NCI-H128 (cell line): ENCODE results near the gene HHIPL1.

Experiments used
- DNase-seq: peaks from one replicate; lab custom pipeline; 2025; ENCODE audit not compliant: unreplicated experiment; lab: John Stamatoyannopoulos, UW

HHIPL1 gene

DNA sequence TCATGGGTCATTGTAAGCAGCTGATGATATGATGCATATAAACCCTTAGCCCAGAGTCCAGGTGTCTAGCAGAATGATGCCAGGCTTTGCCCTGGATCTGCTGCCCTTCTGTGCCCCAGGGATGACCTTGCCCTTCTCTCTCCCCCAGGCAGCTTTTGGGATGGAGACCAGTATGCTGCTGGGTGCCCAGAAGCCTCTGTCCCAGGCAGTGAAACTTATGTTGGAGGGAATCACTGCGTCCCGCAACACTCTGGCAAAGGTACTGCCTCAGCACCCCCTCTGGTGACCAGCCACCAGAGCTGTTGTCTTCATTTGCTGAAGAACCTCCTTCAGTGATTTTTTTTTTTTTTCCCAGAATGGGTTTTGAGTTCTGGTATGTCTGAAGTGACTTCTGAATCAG, 62.5 kb downstream of the HHIPL1 start:
- no peak for DNase-seq

DNA sequence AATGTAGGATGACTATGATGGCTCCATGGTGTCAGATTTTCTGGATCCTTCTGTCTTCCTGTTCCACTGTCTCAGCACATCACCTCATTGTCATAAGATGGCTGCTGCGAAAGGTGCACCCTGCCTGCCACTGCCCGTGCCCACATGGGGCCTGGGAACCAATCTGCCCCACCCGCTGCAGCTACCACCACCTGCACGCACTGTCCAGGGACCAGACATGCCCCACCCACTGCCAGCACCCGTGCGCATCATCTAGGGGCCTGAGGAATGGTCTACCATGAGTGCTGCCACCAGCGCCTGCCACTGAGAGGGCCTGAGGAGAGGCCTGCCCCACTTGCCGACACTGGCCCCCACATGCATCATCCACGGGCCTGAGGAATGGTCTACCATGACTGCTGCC, 63.0 kb downstream of the HHIPL1 start:
- no peak for DNase-seq

DNA sequence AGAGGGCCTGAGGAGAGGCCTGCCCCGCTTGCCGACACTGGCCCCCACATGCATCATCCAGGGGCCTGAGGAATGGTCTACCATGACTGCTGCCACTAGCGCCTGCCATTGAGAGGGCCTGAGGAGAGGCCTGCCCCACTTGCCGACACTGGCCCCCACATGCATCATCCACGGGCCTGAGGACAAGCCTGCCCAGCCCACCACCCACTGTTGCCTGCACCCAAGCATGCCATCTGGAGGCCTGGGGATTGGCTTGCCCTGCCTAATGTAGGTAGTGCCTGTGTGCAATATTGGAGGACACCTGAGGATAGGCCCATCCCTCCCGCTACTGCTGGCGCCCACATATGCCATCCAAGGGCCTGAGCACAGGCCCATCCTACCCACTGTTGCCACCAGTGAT, 63.5 kb downstream of the HHIPL1 start:
- DNase-seq = no peak

DNA sequence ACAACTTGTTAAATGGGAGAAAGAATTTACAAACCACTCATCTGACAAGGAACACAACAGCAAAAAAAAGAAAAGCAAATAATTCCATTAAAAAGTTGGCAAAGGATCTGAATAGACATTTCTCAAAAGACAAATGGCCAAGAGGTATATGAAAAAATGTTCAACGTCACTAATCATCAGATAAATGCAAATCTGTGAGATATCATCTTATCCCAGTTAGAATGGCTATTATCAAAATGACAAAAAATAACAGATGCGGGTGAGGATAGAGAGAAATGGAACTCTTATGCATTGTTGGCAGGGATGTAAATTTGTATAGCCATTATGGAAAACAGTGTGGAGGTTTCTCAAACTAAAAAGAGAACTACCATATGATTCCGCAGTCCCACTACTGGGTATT, 69.0 kb downstream of the HHIPL1 start:
- DNase-seq = no peak

DNA sequence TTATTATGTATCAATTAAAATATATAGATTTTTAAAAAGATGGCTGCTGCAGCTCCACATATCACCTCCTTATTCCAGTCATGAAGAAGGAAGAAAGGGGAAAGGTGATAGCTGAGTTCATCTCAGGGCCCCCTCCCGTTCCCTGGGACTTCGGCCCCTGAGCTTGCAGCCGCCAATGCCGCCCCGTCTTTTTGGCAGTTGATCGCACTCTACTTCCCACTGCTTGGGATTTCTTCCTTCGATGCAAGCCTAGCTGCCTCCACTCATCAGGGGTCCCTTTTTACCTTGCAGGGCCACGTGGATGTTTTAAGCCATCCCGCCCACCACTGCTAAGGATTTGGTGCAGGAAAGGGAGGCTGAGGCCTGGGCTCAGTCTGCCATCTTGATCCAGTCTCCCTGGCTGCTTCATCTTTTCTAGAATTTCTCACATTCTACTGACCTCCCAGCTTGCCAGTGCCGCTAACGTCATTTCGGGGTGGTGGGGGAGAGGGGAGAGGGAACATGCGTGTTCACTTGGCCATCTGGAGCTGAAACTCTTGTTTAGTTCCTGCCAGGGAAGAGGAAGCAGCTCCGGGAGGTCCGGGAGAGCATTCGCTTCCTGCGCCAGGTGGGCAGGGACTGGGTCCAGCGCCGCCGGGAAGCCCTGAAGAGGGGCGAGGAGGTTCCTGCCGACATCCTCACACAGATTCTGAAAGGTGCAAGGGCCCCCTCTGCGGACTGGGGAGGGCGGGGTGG, 70.5 kb downstream of the HHIPL1 start:
- no peak for DNase-seq

DNA sequence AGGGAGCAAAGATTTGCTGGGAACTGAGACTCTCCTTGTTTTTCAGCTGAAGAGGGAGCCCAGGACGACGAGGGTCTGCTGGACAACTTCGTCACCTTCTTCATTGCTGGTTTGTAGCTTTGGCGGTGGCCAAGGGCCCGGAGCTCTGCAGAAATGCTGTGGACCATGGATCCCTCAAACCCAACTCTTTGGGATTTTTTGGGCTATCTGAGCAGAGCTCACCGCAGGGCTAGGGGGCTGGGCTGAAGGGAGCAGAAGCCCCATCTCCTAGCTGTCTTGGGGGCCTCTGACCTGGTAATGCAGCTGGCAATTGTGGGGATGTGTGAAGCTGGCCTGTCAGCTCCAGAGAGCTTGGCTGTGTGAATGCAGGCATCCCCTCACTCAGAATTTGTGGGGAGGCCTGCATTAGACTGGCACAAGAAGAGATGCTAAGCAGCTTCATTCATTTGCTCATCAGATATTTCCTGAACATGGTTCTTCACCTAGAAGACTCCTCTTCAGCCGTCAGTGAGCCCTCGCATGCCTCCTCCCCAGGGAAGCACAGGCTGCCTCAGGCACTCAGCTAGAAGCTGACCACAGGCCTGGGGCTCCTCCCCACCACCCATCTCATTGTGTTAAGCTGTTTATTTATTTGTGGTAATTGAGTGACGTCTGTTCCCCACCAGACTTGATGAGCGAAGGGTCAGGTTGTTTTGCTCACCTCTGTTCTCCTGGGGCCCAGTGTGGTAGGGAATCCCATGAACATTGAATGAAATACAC, 71.3 kb downstream of the HHIPL1 start:
- no peak for DNase-seq

DNA sequence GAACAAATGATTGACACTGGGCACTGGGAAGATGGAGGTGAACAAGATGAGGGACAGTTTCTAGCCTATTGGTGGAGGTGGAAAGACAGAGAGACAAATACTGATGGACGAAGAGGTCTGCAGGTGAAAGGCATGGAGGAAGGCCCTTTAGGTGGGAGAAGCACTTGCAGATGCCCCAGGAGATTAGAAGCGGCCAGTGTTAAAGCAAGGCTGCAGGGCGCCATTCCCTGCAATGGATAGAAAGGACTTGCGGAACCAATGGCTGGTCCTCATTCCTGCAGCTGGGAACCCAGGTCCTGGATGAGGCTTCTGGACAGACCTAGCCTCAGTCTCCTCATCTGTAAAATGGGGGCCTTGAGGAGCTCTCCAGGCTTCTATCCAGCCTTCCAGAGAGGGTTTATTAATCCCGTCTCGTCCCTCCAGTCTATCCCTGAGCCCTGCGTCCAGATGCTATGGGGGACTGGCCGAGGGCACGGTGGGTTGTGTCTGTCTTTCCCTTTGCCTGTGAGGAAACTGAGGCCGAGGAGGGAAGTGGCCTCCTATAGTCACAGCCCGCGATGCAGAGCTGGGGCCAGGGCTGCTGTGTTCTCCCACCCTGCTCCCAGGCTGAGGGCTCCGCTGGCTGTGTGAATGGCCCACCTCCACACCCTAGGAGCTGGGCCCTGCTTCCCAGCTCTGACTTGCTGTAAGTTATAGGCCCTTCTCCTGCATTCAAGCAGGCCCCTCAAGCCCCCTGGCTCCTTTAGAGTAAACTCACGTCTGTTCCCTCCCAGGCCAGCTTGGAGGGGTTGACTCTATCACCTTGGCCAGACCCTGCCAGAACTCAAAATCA, 72.1 kb downstream of the HHIPL1 start:
- no peak for DNase-seq

DNA sequence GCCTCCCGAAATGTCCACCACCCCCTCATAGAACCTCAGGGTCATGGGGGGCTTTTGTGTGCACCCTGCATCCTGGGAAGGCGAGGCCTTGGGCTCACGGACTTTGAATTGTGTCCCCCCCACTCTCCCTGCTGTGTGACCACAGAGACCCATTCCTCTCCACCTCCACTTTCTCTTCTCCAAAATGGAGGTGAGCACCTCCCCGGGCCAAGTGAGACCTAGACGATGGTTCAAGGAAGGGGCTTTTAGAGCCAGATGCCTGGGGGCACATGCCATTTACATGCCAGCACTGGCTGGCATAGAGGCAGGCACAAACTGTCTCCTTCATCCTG, 72.7 kb downstream of the HHIPL1 start:
- no peak for DNase-seq

DNA sequence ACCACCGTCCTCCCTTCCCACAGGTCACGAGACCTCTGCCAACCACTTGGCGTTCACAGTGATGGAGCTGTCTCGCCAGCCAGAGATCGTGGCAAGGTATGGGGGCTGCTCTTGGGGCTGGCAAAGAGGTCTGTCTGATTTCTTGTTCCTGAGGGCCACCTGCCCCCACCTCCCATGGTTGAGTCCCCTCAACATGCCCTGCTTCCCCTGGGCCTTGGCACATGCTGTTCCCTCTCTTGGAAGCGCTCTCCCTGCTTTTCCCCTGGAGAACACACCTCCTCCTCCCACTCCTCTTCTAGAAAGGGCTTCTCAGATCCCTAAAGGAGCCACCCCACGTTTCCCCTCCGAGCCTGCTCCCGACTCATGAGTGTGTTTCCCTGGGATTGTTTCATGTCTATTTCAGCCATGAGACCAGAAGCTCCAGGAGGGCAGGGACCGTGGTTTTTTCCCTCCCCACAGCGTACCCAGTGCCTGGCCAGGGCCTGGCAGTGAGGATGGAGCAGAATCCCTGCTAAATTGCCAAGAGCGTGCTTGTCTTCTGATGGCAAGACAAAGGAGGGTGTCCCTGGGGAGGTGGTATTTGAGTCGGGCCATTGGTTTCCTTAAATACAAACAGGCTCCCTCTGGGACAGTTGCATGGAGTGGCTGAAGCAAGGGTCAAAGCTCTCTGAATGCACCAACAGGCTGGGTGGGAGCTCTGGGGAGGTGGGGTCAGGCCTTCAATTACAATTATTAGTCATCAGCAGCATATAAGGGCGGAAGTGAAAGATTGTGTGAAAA, 73.3 kb downstream of the HHIPL1 start:
- DNase-seq = peak; percentile 47

DNA sequence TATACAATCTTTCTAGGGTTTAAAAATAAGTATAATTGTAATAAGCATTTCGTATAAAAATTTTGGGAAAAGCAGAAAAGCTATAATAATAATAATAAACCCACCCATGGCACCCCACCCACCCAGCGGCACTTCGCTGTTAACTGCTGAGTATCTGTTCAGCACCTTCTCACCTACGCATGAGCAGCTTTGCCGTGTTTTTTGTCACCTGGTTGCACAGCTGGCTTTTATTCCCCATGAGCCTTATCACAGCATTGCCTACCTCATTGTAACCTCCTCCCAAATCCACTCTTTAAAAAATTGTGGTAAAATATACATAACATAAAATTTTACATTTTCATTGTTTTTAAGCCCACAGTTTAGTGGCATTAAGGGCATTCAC, 73.9 kb downstream of the HHIPL1 start:
- DNase-seq = no peak

DNA sequence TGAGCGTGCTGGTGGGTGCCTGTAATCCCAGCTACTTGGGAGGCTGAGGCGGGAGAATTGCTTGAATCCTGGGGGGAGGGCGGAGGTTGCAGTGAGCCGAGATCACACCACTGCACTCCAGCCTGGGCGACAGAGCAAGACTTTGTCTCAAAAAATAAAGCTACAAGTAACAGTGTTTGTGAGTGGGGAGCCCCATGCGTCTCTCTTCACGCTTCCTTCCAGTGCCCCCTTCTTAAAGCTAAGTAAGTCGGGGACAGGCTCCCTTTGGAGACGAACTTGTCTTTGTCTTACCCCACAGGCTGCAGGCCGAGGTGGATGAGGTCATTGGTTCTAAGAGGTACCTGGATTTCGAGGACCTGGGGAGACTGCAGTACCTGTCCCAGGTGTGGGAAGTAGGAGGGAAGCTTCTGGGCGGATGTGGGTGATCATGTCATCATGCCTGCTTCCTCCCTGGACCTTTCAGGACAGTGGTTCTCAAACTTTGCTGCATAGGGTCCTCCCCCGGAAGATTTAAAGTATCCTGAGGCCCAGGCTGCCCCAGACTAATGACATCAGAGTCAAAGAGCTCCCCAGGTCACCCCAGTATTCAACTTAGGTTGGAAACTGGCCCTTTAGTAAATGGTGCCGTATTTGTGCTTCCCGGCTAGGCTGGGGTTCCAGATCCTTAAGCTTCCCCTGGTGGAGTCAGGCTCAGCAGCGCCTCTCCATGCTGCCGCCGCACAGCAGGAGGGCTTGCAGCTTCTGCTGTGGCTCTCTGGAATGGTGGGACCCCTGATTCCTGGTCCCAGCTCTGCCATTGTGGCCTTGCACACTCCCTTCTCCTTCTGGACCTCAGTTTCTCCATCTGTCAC, 76.2 kb downstream of the HHIPL1 start:
- no peak for DNase-seq

DNA sequence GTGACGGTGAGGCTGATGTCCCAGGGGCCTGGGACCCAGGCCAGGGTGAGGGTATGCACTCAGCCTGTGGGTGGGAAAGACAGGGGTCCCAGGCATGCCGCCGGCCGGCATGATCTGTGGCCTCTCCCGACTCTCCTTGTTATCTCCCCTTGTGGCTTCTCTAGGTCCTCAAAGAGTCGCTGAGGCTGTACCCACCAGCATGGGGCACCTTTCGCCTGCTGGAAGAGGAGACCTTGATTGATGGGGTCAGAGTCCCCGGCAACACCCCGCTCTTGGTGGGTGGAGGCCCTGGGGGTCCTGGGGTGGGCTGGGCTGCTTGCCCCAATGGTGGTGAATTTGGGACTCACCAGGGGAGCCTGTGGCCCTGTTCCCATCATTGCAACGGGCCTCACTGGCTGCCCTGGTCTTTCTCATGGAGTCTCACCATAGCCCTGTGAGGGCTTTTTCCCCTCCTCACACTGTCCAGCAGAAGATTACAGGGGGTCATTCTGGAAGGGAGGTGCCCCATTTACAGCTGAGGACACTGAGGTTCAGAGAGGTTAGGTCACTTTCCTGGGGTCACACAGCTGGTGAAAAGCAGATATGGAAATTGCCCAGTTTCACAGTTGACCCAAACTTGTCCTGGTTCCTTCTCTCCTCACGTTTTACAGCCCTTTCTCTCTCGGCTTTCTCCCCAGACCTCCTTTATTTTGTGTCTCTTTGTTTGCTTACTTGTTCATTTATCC, 77.0 kb downstream of the HHIPL1 start:
- DNase-seq = no peak

DNA sequence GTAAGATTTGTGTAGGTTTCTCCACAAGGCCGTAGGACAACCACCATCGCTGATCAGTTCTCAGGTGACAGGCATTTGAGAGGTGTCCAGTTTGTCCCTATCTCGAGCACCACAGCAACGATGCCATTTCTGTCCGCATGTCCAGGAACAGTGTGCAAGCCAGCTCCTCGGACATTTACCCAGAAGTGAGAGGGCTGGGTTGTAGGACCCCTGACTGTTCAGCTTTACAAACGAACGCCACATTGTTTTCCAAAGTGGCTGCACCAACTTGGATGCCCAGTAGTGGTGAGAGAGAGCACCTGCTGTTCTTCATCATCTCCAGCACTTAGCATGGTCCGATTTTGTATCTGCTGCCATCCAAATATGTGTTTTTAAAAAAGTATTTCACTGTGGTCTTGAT, 77.8 kb downstream of the HHIPL1 start:
- no peak for DNase-seq

DNA sequence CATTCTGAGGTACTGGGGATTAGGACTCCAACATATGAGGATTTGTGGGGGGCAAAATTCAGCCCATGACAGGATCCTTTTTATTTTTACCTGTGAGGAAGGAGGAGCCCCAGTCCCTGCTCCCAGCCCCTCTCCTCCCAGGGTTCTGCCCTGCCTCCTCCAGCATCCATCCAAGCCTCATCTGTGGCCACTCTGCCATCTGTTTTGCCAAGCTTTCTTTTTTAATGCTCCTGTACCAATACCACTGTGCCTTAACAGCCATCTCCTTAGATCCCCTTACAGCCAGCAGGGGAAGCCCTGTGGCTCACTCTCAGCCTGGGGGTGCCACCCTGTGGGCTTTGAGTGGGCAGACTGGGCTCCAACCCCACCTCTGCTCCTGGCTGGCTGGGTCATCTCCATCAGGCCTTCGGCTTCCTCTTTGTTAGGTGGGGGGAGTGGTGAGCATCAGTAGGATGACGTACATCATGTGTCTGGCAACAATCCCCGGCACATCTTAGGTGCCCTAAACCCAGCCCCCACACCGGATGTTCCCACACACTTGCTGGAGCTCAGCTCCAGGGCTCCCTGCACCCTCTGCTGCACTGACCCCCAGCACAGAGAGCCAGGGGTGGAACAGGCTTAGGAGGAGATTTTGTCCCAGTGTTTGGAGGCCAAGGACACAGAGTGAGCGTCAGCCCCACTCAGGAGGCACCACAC, 79.4 kb downstream of the HHIPL1 start:
- no peak for DNase-seq

DNA sequence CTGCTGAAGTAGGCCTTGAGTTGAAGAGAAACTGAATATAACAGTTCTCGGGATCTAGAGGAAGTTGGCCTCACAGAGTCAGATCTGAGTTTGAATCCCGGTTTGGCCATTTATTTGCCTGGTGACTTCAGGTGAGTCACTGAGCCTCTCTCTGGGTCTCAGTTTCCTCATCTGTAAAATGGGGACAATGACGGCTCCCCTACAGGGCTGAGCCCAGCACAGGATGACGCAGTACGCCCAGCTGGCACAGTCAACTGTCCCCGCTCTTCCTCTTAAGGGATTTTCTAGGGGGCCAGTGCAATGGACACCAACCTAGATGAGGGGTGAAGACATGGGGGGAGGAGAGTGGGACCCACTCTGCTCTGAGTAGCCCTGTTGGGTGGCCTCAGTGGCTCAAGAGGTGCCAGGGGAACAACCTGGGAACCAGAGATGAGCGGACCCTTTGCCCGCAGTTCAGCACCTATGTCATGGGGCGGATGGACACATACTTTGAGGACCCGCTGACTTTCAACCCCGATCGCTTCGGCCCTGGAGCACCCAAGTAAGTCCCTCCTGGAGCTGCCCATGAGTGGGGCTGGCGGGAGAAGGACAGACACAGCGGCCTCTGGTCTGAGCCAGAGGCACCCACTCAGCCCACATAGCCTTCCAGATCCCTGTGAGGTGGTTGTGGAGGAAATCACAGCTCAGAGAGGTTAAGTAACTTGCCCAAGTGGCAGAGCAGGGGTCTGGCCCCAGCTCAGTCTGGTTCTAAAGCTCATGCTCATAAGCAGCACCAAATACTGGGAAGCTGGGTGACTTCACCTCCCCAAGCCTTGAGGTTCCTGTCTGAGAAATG, 80.2 kb downstream of the HHIPL1 start:
- no peak for DNase-seq

DNA sequence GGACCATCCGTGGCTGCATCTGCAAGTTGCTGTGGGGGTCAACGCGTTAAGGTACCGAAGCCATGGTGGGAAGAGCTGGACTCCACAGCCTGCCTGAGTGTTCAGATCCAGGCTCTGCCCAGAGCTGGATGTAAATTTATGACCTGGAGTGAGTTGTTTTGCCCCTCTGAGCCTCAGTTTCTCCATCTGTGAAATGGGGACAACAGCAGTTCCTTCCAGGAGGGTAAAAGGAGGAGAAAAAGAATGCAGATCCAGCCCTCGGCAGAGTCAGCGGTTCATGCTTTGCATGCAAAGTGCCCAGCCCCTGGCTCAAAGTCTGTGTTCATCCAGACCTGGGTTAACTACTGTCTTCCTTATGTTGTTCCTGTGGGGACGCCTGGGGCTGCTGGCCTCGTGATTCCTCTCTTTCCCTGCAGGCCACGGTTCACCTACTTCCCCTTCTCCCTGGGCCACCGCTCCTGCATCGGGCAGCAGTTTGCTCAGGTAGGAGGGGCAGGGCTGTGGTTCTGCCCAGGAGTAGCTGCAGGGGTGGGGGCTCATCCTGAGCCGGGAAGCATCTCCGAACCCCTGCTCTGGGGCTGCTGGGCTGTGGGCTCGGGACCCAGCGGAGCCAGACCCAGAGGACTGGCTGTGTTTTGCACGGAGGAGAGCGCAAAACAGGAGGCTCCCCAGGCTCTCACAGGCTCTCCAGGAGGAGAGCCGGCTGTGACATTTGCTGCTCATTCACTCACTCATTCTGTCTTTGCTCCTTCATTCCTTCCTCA, 81.0 kb downstream of the HHIPL1 start:
- DNase-seq = no peak

DNA sequence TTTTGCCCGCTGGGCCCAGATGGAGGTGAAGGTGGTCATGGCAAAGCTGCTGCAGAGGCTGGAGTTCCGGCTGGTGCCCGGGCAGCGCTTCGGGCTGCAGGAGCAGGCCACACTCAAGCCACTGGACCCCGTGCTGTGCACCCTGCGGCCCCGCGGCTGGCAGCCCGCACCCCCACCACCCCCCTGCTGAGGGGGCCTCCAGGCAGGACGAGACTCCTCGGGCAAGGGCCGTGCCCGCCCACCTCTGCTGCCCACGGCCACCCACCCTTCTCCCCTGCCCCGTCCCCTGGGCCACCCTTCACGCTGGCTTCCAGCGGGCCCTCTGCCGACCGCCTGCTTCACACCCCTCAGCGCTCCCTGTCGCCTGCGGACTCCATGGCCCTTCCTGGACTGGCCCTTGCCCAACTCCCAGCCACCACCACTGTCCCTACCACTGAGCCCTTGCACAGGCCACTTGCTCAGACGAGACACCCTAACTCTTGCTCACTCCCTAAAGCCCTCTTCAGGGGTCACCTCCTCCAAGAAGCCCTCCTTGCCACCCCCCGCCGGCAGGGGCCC, 81.7 kb downstream of the HHIPL1 start:
- no peak for DNase-seq
